Right atrium auricular region (tissue), 2 donors: ENCODE measurements around the gene APOC3. TPM values are rescaled to one million over a fixed set of nuclear protein-coding genes. Genes with fewer than 3 reads are reported as not detected.

Source experiments
- DNase-seq: peaks from one replicate; pipeline ENCODE4 v3.0.0-alpha.2; 2019; ENCODE audit warnings: low spot score
- H3K27ac ChIP-seq, 2 donors: fragments of 200-600 bp; sonication (generic); 1 replicate in 1 of 2; 2 replicates in 1 of 2; pipeline ENCODE4 v1.5.1; 2016 to 2019
- H3K27me3 ChIP-seq, 2 donors: fragments of 200-600 bp; sonication (generic); one replicate each; pipeline versions ENCODE4 v1.5.1 to v1.6.0; 2017 to 2019
- H3K36me3 ChIP-seq: fragments of 200-600 bp; sonication (generic); one replicate; pipeline ENCODE4 v1.5.1; 2016
- H3K4me1 ChIP-seq, 2 donors: fragments of 200-600 bp; sonication (generic); one replicate each; pipeline versions ENCODE4 v1.5.1 to v1.6.0; 2017 to 2019
- H3K4me3 ChIP-seq, 2 donors: fragments of 200-600 bp; sonication (generic); 1 replicate in 1 of 2; 2 replicates in 1 of 2; pipeline ENCODE4 v1.5.1; 2017 to 2019; ENCODE audit warnings: mild to moderate bottlenecking in 1 of 2, moderate library complexity in 1 of 2
- H3K9me3 ChIP-seq, 2 donors: fragments of 200-600 bp; sonication (generic); one replicate each; pipeline ENCODE4 v1.5.1; 2019
- CTCF ChIP-seq, 2 donors: fragments of 200-600 bp; sonication (generic); IDR thresholded peaks; one replicate each; pipeline ENCODE4 v1.5.1; 2019; ENCODE audit warnings: antibody characterized with exemption in 2 of 2
- total RNA-seq, 2 donors: library from RNA; depleted of rRNA; stranded (reverse); fragments of >200 nt; gene quantifications; one replicate each; pipeline ENCODE4 v1.1.0, GENCODE V29; 2016

APOC3 gene
- total RNA-seq, 2 donors from 2014 or later, result not detected

GRCh38 chr11:116856423-116856822 is 26.7 kb downstream of the APOC3 start:
- H3K36me3 ChIP-seq, result peaks cover 45% of the 10 kb centered on the region
- H3K9me3 ChIP-seq, result no peaks in the 10 kb centered on the region
- no peak for TF ChIP-seq CTCF (IDR thresholded peaks at IDR 0.05)
- H3K27me3 ChIP-seq, result no peaks in the 10 kb centered on the region
- peaks cover 0 to 34% of the 10 kb centered on the region in 2 donors for H3K4me1 ChIP-seq
- H3K27ac ChIP-seq, result no peak overlapping the region
- no peak overlapping the region for H3K4me3 ChIP-seq
- no peak for DNase-seq

GRCh38 chr11:116857316-116857715 is 27.6 kb downstream of the APOC3 start:
- Histone ChIP-seq H3K36me3 (peaks cover 54% of the 10 kb centered on the region), H3K27me3 (no peaks in the 10 kb centered on the region), H3K4me1 (peaks cover 0 to 25% of the 10 kb centered on the region in 2 donors), H3K9me3 (no peaks in the 10 kb centered on the region), H3K27ac (no peak overlapping the region), H3K4me3 (no peak overlapping the region)
- DNase-seq, result no peak
- no peak for TF ChIP-seq CTCF (IDR thresholded peaks at IDR 0.05)

- Histone ChIP-seq H3K27me3 (no peaks in the 10 kb centered on the region), H3K4me3 (no peak overlapping the region), H3K36me3 (peaks cover 60% of the 10 kb centered on the region), H3K4me1 (peaks cover 0 to 19% of the 10 kb centered on the region in 2 donors), H3K27ac (no peak overlapping the region), H3K9me3 (no peaks in the 10 kb centered on the region)
- no peak for TF ChIP-seq CTCF (IDR thresholded peaks at IDR 0.05)
- no peak for DNase-seq
Measured at GRCh38 chr11:116857936-116858335, 28.2 kb downstream of the APOC3 start.

GRCh38 chr11:116859175-116859574 is 29.5 kb downstream of the APOC3 start:
- H3K27ac ChIP-seq, result no peak overlapping the region
- H3K4me3 ChIP-seq, result no peak overlapping the region
- H3K36me3 ChIP-seq, result peaks cover 73% of the 10 kb centered on the region
- H3K27me3 ChIP-seq, result no peaks in the 10 kb centered on the region
- H3K4me1 ChIP-seq, result peaks cover 0 to 7% of the 10 kb centered on the region in 2 donors
- no peak for TF ChIP-seq CTCF (IDR thresholded peaks at IDR 0.05)
- H3K9me3 ChIP-seq, result no peaks in the 10 kb centered on the region
- DNase-seq, result no peak

GRCh38 chr11:116860303-116860702 is 30.6 kb downstream of the APOC3 start:
- TF ChIP-seq CTCF (IDR thresholded peaks at IDR 0.05), result no peak
- no peak for DNase-seq
- H3K4me1 ChIP-seq, result peaks cover 0 to 6% of the 10 kb centered on the region in 2 donors
- H3K4me3 ChIP-seq, result no peak overlapping the region
- no peaks in the 10 kb centered on the region for H3K9me3 ChIP-seq
- H3K27ac ChIP-seq, result no peak overlapping the region
- no peaks in the 10 kb centered on the region for H3K27me3 ChIP-seq
- H3K36me3 ChIP-seq, result peaks cover 71% of the 10 kb centered on the region

- Histone ChIP-seq H3K4me1 (peaks cover 0 to 7% of the 10 kb centered on the region in 2 donors), H3K27ac (no peak overlapping the region), H3K4me3 (no peak overlapping the region), H3K9me3 (no peaks in the 10 kb centered on the region), H3K36me3 (peaks cover 71% of the 10 kb centered on the region), H3K27me3 (no peaks in the 10 kb centered on the region)
- no peak for DNase-seq
- no peak for TF ChIP-seq CTCF (IDR thresholded peaks at IDR 0.05)
Measured at GRCh38 chr11:116861539-116861938, 31.8 kb downstream of the APOC3 start.
